C1 segment of cervical spinal cord (tissue), 14 donors: Measurements from ENCODE around the gene GLT6D1.
"Not testable (repeated sequence)": the region's sequence is repeated elsewhere in the genome, so short reads cannot be mapped to it uniquely, and the experiment has no call there.

ENCODE experiments used
- DNase-seq, 14 donors: peaks; one replicate each; lab custom pipeline; 2025; lab: John Stamatoyannopoulos, UW

GLT6D1 gene

DNA sequence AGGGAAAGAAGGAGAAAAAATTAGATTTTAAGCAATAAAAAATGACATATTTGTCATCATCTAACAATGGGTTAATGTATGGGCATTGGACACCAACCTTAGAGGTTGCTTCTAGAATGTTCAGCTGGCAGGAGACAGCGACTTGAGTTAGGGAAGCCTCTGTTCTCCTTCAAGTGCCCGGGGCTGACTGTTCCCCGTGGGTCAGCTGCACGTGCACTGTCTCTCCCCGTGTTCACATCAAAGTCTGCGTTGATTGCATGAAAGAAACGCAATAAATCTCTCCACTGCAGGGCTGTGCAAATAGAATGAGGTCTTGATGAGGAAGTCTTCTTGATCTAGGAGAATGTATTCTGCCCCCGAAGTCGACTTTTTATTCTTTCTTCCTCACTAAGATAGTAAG is at the start of gene GLT6D1:
TSS of gene GLT6D1 (minus strand) at position 345 of the 400 bp plus-strand sequence. CDS start 353 bp downstream, outside the sequence.
- DNase-seq: no peak

GRCh38 chr9:135689011-135689410 is 49.7 kb upstream of the GLT6D1 start:
- no peak for DNase-seq

- no peak for DNase-seq
These were observed 47.9 kb upstream of the GLT6D1 start for GRCh38 chr9:135687216-135687615.

DNA sequence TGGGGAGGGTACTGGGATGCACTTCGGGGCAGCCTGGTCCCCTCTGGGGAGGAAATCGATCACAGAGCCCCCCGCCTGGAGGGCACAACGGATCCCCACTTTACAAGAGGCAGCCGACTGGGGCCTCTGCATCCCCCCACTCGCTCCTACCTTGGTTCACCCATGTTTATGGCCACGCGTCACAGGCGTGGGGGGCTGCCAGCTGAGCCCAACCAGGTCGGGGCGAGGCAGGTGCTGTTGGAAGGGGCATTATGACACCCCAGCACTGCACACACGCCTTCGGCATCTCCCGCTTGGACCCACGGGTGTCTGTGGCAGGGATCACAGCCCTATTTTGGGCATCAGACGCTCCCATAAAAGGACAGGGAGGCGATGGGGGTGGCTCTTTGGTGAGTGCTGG is 45.4 kb upstream of the GLT6D1 start:
- no peak for DNase-seq

GRCh38 chr9:135683401-135684034 is 44.2 kb upstream of the GLT6D1 start:
- no peak for DNase-seq

- no peak for DNase-seq
These were observed 41.8 kb upstream of the GLT6D1 start for GRCh38 chr9:135681161-135681560.

DNA sequence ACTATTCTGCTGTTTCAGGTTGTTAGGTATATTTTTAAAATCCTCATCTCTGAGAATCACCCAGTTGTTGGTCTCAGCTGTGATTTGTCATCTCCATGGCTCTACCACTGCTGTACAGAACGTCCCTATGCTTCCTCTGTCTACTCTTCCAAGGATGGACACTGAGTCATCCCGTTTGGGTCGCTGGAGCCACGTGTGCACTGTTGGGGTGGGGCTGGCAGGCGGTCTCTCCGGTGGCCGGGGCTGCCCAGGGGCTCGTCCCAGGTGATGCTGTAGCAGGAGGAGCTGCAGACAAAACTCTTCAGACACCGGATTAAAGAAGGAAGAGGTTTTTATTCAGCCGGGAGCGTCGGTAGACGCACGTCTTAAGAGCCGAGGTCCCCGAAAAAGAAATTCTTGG is 40.7 kb upstream of the GLT6D1 start:
- no peak for DNase-seq

GRCh38 chr9:135678236-135679017 is 39.1 kb upstream of the GLT6D1 start:
- DNase-seq: no peak

DNA sequence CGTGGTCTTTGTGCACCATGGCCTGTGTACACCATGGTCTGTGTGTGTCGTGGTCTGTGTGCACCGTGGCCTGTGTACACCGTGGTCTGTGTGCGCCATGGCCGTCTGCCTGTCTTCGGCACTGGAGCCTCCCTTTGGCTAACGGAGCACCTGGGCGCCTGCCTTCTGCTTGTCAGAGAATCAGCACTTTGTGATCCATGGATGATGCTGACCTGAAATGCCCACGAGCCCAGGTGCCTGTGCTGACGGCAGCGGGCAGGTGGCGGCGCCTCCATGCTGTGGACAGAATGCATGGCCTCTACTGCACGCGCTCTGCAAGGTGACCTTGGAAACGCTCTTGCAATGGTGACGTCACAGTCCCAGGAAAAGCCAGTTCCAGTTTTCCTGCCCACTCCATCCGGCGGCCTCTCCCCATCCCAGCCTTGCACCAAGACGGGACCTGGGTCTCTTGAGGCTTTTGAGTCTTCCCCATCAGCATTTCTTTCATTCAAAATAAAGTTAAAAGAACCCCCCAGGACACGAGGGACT is 38.4 kb upstream of the GLT6D1 start:
- no peak for DNase-seq

DNA sequence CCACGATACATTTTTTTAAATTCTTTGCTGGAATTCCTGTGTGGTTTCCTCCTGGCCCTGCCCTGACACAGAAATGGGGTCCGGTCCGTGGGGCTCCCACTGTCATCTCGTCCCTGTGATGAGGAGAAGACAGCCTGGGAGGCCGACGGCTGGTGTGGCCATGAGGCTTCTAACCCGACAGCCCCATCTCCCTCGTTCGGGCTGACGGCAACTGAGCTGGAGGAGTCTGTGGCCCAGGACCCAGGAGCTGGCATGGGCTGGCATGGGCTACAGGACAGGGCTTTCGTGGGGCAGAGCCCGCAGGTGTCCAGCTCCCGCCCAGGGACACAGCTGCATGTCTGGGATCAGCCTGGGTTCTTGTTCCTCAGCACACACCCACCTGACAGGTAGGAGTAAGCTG is 37.6 kb upstream of the GLT6D1 start:
- no peak for DNase-seq

GRCh38 chr9:135674977-135675376 is 35.6 kb upstream of the GLT6D1 start:
- no peak for DNase-seq

- no peak for DNase-seq
These were observed 34.6 kb upstream of the GLT6D1 start for GRCh38 chr9:135673941-135674340.

- not testable (repeated sequence) for DNase-seq
These were observed 33.4 kb upstream of the GLT6D1 start for GRCh38 chr9:135672786-135673185.

DNA sequence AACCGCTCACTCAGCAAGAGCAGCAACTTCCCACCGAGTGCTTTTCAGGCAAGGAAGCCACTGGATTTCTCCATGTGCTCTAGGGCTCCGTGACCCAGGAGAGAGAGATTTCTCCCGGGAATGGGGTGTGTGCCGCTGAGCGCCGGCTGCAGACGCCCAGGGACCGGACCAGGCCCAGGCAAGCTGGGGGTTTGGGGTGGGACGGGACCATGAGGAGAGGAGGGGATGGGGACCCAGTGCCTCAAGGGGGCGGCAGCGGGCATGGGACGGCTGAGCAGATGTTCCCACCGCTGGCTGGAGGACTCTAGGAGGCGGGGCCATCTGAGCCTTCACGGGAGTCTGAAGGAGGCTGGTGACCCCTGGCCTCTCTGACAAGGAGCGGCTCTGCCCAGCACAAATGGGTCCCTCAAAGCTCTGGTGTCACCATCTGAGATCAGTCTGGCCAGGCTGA is 32.3 kb upstream of the GLT6D1 start:
- DNase-seq: no peak

DNA sequence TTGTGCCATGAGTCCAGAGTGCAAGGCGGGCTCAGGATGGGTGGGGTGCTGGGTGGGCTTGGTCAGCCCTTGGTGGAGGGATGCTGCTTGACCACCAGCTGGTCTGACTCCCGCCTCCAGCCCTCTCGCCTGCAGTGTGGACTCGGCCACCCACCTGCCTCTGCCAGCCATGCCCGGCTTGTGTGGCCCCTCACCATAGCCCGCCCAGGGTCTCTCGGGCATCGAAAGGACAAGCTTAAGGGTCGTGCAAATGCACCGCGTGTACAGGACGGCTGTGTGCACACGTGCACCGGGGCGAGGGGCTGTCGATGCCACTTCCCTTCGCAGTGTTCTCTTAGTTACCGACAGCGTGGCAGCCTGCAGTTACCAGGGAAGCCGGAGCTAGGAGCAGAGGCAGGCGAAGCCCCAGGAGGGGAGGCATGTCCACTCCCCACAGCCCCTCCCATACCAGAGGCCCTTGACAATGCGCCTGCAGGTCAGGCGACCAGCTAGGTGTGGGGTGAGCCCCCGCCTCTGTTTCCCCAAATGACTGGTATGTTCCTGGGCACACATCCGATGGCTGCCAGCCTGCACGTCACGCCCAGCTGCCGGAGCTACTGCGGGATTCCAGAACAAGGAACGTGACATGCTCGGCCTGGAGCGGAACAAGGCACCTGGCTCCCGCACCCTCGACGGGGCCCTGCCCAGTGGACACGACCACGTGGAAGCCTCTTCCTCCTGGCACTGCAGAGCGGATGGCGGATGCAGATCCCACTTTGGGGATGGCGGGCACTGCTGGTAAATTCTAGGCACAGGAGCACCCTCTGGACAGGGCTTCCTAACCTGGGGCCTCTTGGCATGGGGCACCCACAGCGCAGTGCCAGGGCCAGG is 31.6 kb upstream of the GLT6D1 start:
- DNase-seq: no peak

GRCh38 chr9:135669616-135670285 is 30.4 kb upstream of the GLT6D1 start:
- no peak for DNase-seq

DNA sequence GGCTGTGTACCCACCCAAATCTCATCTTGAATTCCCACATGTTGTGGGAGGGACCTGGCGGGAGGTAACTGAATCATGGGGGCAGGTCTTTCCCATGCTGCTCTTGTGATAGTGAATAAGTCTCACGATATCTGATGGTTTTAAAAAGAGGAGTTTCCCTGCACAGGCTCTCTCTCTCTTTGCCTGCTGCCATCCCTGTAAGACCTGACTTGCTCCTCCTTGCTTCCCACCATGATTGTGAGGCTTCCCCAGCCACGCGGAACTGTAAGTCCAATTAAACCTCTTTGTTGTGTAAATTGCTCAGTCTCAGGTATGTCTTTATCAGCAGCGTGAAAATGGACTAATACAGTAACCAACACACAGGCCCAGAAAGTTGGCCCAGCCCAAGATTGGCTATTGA is 29.7 kb upstream of the GLT6D1 start:
- DNase-seq: not testable (repeated sequence)

- DNase-seq: no peak
These were observed 28.2 kb upstream of the GLT6D1 start for GRCh38 chr9:135667463-135668001.

DNA sequence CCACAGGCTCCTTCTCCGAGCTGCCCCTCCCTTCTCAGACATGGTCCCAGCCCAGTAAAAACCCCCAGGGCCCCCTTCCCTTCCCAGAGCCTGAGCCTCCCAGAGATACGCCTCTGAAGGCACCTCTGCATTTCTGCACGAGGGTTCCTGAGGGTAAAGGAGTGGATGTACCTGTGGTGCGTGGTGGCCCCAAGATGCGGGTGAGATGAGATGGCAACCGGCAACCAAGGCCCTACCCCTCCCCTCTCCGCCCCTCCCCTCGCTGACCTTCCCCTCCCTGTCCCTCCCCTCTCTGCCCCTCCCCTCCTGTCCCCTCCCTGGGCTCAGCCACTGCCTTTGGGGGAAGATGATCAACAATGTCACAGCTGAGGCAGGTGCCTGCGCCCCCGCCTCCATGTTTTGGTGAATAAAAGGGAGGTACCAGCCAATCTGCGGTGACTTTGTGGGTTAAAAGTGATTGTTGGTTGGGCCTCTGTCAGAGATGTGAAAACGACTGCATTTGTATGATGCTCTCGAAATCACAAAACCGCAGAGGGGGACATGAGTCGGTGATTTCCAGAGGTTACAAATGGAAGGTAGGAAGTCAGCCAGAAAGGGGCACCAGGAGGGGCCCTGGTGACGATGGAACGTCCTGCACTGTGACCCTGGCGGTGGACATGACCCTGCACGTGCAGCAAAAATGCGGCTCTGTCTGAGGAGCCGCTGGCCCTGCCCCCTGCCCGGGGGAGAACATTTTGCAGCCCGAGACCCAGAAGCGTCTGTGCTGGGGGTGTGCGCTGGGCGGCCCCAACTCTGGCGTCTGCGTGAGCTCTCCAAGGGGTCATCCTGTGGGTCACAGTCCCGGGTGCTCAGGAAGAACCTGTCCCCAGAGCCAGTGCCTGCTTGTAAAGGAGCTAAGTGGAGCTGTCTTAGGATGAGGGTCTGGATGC is 27.5 kb upstream of the GLT6D1 start:
- no peak for DNase-seq

DNA sequence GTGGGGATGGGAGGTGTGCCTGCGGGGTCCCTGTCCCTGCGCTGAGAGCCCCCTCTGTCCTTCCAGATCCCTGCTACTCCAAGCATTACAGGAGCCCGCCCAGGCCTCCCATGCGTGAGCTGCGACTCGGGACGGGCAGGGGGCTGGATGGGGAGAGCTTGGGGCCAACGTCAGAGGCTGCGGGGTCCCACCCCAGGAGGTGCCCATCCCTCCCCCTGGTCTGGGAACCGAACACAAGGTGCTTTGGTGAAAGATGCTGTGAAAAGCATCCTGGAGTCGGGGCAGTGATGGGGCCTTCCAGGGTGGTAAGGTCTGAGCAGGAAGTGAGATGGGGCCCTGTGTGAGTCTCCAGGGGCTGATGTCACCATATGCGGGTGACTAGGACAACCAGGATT is 26.5 kb upstream of the GLT6D1 start:
- no peak for DNase-seq
